Glomerular endothelial cell (primary cell): ENCODE measurements around the gene SESN1. TPM values are rescaled to one million over a fixed set of nuclear protein-coding genes. Genes with fewer than 3 reads are reported as not detected.

Source experiments
- DNase-seq: peaks from one replicate; pipeline ENCODE4 v3.0.0-alpha.2; 2011; ENCODE audit warnings: low read depth, low spot score; ENCODE audit errors: extremely low read depth
- total RNA-seq: library from RNA; depleted of rRNA; stranded (reverse); fragments of >200 nt; gene quantifications from 2 replicates; pipeline ENCODE4 v1.2.3, GENCODE V29; 2015

Gene SESN1
- total RNA-seq, 1 donor from 2014 or later, result 20.2 TPM

DNA sequence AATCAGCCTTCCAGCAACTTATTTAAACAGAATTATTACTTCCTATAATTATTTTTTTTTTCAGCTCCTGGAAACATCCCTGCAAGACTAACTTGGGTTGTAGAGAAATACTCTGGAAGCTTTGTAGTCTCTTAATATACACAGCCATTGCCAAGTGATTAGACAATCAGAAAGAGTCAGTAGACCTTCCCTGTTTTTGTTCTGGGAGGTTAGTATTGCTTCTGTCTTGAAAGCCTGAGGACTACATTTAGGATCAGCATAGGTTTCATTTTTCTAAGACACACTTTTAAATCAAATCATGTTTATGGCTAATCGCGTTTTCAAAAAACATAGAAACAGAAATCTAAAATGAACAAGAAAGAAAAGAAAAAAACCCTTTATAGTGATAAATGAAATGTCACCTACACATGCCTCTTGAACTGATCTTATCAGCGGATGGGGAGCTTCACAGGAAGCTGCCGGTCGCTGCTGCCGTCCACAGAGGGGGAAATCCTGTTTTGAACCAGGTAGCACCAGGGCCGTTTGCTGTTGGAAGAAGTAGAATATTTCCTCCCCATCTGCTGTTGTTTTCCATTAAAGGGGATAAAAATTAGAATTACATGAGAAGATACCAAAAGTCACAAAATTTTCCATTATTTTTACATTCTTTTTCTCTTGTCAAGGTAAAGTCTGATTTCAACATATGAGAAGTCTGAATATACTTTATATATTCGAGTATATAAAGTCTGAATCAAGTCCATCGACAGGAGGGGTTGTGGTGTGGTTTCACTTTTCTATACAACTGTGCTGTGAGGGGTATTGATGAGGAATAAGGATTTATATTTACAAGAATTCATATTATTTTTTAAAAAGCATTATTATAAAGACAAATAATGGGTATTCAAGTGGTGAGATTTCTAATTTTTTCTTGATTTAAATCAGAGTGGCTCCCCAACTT, 151.8 kb downstream of the SESN1 start:
- DNase-seq, result no peak

DNA sequence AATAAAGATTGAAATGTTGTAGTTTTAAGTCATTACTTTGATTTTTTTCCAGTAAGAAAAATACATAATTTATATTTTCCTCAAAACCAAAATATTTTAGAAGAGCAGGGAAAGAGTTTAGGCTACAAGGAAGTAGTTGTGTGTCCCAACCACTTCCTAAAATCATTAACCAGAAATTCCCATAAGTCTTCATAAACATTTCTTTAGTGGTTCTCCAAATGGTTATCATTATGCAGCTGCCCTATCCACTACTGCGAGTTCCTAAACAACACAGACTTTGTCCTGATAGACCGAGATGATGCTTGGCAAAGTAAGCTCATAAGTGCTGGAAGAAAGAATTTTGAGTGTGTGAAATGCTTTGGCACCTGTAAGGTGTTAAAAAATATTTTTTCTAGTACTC, 152.8 kb downstream of the SESN1 start:
- no peak for DNase-seq

DNA sequence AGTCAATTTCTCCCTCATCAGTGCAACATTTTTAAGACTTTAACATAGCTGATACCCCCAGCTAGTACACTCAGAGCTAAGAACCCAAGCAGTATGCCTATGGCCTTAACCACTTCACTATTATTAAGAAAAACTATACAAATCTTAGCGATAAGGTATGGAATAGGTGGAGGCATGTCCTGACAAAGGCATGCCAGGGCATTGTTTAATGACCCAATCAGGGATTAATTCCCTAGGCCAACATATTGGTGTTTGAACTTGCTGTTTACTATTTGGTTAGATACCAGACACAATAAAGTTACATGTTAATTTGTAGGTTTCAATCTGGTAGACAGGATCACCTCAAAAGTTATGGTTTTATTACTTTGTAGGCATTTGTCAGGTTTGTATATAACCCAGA, 153.4 kb downstream of the SESN1 start:
- DNase-seq, result no peak

DNA sequence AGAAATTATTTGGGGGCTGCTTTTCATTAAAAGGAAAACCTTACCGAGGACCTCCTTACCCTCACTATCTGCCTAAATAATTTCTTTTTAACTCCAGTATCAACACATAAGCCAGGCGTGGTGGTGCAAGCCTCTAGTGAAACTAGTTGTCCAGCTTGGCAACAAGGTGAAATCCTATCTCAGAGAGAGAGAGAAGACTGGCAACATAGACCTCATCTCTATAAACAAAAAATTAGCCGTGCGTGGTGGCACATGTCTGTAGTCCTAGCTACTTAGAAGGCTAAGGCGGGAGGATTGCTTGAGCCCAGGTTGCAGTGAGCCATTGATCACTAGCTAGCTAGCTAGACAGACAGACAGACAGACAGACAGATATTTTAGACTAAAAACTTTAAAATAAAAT, 153.9 kb downstream of the SESN1 start:
- DNase-seq, result no peak

DNA sequence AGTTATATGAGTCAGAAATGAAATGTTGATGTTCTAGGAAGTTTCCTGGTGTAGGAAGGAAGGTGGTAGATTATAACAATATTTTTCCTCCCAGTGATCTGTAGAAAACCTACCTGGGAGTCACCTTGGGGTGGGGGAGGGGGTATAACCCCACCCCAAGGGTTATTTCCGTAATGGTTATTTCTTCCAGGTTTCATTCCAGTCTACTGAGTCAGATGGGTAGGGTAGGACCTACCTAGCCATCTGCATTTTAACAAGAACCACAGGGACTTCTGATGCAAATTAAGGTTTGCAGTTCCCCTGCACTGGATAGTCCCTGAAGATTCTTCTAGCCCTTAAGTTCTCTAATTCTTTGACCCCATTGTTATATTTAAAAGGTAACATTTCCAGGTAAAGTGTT, 157.5 kb downstream of the SESN1 start:
- no peak for DNase-seq

Other genes with a start within 250 kb of the SESN1 start
- 1.0 and 1.1 TPM in 2 replicates for gene ARMC2, start 246.4 kb downstream of the SESN1 start, total RNA-seq
- 17.3 and 17.5 TPM in 2 replicates for gene CEP57L1, start 661 bp upstream of the SESN1 start, total RNA-seq